T1000 (cell line): Measurements from ENCODE around the gene CEP120.
"Not testable (repeated sequence)": the region's sequence is repeated elsewhere in the genome, so short reads cannot be mapped to it uniquely, and the experiment has no call there.

Experiments used
- DNase-seq: peaks from one replicate; lab custom pipeline; 2025; ENCODE audit warnings: mixed read lengths; lab: John Stamatoyannopoulos, UW

Gene CEP120

DNA sequence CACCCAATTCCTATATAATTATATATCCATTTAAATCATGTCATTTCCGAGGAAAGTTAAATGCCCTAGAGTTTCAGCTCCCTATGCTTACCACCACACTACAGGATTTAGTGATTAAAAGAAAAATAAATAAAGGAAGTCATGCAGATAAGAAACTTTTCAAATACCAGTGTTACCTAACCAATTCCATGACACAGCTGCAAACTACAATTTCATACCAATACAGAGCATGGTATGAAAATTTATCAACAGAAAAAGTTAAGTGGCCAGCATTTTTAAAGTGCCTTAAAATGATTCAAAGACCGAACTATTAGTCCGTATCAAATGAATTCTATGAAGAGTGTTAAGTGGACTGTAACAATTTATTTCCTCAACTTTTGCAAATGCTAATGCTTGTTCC, 35.9 kb downstream of the CEP120 start:
- DNase-seq, result no peak

DNA sequence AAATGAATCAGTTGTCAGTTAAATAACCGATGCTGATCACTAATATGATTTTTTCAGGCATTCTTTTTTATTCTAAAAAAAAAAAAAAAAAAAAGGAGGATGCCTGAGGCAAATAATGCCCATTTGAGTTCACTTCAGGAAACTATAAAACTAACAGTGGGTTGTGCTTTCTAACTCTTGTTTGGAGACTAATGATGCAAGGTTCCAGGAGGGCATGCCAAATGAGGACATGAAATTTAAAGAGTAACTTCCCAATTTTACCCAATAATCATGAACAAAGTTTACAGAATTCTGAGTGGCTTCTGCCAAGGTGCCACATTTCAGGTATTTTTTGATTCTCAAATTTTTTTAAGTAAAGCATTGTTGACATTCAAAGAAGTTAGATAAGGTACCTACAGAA, 41.0 kb downstream of the CEP120 start:
- no peak for DNase-seq

DNA sequence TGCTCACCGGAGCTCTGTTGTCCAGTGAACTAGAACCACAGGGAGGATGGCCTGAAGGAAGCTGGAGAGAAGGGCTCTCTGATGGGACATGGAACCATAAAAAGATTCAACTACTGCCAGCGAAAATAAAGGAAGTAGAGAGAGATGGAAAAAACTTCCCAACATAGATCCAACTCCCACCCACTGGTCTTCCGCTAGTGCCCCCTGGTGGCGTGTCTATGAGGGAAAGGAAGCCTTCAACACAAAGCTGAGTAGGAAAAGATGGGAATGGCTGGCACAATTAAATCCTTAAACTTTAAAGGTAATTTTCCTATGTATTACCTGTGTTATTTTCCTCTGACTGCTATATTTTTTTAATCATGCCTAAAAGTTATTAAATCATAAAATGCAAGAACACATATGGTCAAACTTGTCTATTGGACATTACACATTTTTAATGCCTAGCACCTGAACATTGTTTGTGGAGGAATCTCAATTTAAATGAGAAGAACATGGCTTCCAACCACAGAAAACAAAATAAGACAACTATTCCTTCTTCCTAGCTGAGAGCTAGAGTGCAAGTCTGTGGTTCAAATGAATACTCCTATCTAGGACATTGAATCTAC, 51.5 kb downstream of the CEP120 start:
- DNase-seq, result no peak

DNA sequence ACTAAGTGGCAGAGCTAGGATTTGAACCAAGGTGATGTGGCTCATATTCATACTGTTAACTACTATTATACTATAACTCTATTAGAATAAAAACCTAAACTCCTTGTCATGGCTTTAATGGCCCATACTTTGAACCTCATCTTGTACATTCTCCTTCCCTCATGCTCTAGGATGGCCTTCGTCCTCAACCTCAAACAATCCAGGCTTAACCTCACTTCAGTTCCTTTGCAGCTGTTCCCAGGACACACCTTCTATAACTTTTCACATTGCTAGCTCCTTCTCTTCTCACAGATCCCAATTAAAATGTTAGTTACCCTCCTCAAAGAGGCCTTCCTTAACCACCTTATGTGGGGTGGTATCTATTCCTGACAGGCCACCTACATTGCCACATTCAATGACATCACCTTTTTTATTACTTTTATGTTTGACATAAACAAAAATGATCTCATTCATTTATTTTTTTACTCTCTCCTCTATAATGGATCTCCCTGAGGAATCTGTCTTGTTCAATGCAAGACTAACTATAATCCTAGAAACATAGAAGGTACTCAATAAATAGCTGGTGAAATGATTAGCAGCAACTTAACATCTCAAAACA, 53.7 kb downstream of the CEP120 start:
- no peak for DNase-seq

DNA sequence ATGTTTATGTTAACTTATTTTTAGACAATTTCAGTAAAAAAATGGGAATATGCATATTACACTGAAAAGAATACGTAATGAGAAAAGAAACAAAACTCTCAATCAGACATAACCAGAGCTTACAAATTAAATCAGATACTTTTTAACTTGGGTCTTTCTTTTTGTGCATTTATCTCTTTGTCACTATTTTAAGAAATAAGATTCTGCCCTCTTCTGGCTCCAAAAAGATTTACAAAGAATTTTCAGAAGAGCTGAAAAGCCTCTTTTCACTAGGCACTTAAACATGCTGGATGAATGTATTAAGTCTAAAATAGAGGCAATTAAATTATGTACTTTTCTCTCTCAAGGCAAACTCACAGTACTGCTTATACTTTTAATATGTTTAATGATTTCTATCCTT, 55.5 kb downstream of the CEP120 start:
- no peak for DNase-seq

DNA sequence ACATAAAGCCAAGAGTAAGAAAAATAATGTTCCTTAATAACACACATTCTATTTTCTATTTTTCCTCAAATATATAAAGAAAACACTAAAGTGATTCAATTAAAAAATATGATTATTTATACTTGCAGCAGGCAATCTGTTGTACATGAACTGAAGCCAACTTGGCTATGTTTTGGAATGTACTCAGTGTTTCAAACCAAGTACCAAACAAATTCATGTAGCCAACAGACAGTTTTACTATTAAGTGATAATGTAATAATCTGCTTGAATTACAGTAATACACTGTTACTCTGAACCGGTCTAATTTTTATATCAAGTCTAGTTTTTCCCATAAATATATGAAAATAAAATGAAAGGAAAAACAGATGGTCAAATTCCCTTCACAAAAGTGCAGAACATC, 58.0 kb downstream of the CEP120 start:
- no peak for DNase-seq

DNA sequence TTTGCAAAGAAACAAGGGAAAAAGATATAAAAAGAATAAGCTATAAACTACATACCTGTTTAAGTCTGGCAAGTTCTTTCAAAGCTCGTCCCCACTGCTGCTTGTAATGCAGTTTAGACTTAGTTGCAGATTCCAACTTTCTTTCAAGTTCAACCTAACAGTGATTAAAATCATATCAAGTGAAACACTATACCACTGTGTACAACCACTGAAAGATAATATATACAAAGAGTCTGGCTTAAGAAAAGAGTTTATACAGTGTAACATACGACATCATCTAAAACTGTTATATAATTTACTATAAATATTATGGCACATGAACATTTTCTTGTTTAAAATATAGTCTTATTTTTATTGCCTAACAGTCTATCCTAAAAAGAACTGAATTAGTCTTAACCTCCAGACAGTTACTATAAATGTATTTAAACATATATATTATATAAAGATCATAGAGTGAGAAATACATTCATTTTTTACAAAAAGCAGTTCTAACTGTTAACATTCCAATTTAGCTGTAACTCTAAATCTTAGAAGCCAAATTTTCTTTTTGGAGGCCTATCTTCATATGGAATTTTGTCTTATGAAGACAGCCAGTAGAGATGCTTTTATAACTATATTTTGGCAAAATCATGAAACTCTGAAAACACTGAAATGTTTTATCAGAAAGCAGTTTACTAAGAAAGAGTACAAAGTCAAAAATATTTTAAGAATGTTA, 58.6 kb downstream of the CEP120 start:
- DNase-seq, result no peak

DNA sequence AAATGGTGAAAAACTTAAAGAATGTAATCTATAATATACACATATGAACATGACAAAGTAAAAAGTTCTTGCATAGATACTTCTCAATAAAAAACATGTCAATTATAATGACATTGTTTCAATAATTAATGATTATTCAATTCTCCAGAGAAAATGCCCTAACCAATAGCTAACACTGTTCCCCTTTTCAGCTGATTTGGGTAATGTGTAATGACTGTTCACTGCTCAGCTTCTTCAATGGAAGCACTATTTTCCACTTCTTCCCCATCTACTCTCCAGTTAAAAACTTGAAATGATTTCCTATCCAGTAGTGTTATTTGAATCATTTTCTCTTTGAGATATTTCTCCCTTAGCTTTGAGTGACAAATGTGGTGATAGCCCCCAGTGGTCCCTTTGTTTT, 62.3 kb downstream of the CEP120 start:
- no peak for DNase-seq

DNA sequence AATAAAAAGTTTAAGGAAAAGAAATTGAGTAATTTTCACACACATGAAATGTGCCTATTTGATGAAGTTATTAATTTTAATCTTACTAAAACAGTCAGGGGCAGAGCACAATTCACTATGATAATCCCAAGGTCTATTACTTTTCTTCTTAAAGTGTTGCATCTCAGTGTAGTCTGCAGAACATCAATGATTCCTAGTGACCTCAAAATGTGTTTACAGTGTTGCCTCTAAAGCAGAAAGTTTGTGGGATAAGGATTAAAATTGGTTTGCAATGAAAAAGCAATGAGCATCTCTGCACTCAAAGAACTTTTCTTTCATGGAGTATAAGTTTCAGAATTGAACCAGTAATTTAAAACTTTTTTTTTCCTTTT, 63.0 kb downstream of the CEP120 start:
- no peak for DNase-seq

DNA sequence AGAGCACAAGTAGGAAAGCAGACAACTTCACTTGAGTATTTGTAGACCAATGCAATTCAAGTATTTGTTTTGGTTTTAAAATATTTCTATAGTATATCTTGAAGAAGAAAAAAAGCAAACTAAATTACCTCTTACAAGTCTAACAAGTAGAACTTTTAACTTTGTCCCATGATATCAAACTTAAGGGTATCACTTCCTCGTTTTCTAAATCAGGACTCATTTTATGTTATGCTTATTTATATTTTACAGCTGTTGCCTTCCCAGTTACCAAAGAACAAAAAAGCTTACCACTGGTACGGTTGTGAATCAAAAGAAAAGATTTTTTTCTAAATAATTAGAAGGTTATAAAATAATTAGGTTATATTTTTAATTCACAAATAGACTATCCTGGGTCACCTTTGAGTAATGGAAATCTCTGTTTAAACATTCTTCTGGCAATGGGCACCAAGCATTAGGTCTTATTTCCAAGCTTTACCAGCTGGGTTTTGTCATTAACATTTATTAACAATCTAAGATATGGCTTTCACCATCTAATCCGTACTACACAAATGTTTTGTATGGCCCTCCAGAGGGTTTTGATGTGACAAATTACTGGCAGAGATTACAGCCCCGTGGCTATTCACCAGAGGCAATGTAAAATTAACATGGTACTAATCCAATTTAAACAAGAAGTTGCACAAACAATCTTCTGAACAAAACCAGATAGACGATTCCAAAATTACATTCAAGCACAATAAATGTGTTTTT, 63.6 kb downstream of the CEP120 start:
- no peak for DNase-seq

DNA sequence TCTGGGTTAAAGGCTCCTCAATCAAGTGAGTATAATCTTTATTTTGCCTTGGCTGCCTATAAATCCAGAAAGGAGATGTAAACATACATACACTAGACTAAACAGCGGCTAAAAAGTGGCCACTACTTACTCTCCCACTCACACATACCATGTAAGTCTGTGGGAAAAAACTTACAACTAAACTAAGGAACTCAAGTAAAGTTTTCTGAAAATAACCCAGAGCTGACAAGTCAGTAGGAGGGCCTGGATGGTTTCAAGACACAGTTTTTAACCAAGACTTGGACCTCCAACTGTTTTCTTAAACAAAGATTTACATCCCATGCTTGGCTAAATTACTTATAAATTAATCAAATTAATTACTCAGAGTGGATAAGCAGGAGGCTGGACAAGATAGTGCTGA, 64.5 kb downstream of the CEP120 start:
- no peak for DNase-seq

DNA sequence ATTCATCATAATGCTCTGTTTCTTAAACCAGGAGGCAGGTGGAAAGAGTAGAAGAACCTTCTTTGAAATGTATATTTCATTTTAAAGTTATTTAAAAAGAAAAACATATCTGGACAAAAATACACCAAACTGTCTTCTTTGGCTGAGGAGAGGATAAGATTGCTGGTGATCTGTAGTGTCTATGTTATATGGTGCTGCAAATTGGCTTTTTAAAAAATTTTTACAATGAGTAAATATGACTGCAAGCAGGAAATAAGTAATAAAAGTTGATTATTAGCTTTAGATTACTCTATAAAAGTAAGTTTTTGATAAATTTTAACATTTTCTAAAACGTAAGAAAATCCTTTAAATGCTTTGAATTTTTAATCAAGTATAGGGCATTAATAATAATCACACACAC, 64.9 kb downstream of the CEP120 start:
- no peak for DNase-seq

DNA sequence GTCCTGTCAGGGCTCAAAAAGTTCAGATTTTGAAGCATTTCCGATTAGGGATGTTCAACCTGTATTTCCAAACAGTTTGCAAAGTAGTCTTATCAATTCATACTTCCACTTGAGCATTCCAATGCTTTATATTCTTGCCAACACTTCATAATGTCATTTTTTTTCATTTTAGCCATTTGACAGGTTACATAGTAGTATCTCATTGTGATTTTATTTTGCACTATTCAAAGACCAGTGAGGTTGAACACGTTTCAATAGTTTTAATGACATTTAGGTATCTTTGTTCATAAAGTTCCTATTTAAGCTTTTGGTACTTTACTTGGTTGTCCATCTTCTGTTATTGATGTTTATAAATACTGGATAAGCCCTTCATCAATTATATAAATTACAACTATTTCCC, 71.4 kb downstream of the CEP120 start:
- DNase-seq, result no peak

DNA sequence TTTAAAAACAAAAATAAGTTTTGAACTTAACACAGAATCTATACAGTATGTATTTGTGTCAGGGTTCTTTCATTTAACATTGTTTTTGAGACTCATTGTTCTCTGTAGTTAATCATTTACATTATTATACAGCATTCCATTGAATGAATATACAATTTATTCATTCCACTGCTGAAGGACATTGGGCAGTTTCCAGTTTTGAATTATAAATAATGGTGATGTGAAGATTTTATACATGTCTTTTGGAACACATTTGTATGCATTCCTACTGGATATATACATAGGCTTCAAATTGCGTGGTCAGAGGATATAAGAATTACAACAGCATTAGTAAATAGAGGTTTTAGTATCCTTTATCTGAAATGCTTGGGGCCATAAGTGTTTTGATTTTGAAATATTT, 72.0 kb downstream of the CEP120 start:
- no peak for DNase-seq

DNA sequence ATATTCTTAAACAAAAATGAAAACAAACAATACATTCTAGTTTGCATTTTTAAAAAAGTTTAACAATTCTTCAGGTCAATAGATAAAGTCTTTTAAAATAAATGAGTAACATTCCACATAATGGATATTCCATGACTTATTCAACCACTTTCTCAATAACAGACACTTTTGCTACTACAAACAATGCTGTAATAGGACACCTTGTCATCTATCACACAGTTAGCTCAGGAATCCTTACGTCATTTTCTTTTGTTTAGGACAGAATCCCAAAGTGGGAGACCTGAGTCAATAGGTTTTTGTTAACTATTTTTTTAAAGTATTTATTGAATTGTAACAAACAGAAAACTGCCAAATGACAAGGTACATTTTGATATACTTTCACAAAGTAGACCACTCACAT, 72.5 kb downstream of the CEP120 start:
- no peak for DNase-seq

DNA sequence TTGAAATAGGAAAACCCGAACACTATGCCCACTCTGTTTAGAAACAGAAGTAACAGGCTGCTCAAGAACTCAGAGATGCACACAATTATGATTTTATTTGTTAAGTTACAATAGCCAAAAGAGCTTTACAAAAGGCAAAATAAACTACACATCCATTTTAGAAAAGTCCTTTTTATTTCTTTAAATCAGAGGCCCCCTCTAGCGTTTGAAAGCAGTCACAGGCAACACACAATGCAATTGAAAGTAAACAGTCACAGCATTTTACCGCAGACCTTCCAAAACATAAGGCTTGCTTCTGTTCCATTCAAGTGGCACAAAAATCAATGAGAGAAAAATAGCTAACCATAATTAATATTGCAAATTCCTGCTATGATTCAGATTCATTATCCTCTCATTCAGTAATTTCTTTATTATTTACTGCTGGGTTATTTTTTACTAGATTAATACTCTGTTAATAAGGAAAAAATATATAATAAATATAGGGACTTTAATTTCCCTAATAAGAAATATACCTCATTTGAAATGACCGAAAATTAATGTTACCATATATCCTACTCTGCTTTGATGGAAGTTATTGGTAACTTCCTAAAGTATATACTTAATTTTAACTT, 78.3 kb downstream of the CEP120 start:
- no peak for DNase-seq

DNA sequence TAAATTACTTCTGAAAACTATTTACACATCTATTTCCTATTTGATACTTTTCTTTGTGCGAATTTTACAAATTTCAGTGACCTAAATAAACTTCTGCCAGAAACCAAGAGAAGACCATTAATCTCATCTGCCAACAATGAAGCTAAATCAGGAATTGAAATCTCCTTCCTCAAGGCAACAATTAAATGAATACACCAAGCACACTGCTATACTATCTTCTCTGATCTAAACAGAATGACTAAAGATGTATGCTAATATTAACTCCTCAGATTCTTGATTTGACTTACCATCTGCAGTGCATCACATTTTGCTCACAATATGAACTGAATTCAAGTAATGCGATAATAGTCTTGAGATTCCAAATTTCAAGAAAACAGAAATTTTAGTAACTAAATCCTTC, 82.3 kb downstream of the CEP120 start:
- DNase-seq, result no peak

DNA sequence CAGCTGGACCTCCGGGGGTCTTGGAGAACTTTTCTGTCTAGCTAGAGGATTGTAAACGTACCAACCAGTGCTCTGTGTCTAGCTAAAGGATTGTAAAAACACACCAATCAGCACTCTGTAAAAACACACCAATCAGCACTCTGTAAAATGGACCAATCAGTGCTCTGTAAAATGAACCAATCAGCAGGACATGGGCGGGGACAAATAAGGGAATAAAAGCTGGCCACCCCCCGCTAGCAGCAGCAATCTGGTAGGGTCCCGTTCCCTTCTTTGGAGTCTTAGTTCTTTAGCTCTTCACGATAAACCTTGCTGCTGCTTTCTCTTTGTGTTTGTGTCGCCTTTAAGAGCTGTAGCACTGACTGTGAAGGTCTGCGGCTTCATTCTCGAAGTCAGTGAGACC, 114.8 kb downstream of the CEP120 start:
- DNase-seq, result not testable (repeated sequence)

DNA sequence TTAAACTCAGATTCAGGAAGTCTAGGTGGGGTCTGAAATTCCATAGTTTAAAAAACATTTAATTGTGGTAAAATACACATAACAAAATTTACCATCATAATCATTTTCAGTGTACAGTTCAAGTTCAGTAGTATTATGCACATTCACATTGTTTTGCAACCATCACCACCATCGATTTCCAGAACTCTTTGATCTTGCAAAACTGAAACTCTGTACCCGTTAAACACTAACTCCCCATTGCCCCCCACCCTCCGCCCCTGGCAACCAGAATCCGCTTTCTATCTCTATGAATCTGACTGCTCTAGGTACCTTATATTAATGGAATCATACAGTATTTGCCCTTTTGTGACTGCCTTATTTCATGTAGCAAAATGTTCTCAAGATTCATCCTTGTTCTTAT, 117.5 kb downstream of the CEP120 start:
- no peak for DNase-seq

DNA sequence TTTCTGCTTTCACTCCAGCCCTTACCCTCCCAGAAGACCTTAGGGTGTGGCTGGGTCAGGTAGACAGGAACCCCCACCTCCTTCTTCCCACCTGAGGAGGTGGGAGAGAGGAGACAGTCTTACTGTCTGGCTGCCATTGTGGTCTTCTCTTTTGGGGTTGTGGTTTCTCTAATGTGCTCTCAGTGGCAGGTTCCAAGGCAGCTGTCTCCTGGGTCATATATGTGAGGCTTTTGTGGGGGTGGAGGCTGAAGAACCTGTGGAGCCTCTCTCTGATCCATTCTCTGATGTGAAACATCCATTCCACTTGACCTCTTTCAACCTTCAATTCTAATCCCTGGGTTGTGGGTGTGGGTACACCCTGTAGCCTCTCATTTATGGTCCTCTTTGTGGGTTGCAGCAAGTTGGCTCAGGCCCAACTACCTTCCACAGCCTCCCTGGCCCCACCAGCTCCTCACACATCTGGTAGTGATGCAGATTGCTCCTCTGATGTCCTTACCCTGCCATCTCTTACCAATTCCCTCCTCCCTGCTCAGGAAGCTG, 118.4 kb downstream of the CEP120 start:
- DNase-seq, result no peak

DNA sequence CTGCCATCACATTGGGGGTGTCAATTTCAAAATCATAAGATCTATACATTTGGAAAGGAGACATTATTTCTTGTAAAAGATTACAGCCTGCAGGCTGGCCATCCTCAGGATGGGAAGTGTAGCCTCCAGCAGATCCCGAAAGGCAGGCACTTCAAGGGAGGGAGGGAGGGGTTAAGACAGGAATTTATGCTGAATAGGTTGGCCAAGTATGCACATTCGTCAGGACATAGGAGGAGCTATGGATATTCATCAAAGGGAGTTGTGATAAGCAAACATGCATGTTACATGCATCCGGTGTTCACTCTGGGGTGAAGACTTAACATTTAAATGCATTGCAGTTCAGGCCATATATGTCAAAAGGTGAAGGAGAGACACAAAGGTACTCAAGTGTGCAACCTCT, 119.4 kb downstream of the CEP120 start:
- DNase-seq, result no peak

DNA sequence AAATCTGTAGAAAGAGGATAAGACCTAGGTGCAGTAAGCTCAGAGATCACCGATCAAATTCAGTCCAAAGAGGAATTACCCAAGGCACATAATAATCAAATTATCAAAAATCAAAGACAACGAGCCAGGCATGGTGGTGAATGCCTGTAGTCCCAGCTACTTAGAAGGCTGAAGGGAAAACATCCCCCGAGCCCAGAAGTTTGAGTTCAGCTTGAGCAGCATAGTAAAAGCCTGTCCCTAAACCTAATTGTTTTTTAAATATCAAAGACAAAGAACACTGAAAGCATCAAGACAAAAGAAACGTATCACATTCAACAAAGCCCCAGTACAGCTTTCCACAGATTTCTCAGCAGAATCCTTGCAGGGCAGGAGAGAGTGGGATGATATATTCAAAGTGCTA, 122.9 kb downstream of the CEP120 start:
- DNase-seq, result no peak
